Activated CD4-positive, alpha-beta T cell treated with anti-CD3 and anti-CD28 coated beads, Interleukin-2, amount 50 U/mL, for 24 hours (primary cell): Measurements from ENCODE around the gene SLC24A1.
"Not testable (repeated sequence)": the region's sequence is repeated elsewhere in the genome, so short reads cannot be mapped to it uniquely, and the experiment has no call there.

Experiments
- DNase-seq, 2 donors: peaks; one replicate each; pipeline ENCODE4 v3.0.0-alpha.2; 2020; ENCODE audit warnings: low read depth in 1 of 2, low spot score in 1 of 2

The SLC24A1 gene

DNA sequence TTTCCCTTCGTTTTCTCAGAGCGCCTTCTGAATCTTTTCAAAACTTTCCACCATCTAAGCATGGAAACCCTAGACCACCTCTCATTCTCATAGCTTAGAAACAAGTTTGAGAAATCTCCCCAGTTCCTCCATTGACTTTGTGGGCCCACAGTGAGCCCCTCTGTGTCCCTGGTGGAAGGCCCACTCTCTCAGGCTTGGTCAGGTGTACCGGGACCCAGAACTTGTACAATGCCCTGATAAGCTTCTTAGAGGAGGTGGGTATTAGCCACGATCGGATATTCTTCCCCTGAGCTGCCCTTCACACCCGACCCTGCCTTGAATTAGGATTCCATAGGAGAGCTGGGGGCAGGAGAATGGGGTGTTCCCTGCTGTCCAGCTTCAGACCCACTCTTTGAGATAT, at the start of gene SLC24A1:
TSS of gene SLC24A1 (plus strand) at position 301 of the 400 bp plus-strand sequence. CDS start 2,143 bp downstream, outside the sequence.
- DNase-seq = no peak

DNA sequence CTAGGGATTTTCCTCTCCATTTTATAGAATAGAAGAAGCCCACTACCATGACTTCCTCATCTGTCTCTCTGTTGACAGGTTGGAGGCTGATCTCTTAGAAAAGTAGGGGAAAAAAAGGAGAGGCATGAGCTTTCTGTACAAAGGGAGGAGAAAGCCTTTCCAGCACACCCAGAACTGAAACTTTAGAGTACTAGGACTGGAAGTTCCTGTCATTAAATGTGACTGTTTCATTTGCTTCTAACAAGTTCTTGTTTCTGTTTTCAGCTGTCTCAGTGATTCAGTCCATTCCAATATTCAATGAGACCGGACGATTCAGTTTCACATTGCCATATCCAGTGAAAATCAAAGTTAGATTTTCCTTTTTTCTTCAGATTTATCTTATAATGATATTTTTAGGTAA, 49.8 kb upstream of the SLC24A1 start:
- no peak for DNase-seq

DNA sequence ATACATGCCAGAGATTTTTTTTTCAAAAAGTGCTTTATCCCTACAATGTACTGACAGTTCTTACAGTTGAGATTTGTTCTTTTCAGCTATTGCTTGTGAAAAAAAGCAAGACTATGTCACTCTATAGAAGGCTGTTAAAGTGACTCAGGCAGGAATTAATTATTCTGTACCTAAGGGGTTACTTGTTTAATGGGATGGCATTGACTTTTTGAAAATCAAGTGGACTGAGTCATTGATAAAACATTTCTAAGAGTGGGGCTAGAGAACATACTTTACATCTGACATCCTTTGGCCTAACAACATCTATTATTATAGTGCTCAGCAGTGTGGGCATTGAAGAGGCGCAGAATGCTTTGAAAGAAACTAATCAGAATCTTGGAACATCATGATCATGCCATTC, 45.1 kb upstream of the SLC24A1 start:
- no peak for DNase-seq

DNA sequence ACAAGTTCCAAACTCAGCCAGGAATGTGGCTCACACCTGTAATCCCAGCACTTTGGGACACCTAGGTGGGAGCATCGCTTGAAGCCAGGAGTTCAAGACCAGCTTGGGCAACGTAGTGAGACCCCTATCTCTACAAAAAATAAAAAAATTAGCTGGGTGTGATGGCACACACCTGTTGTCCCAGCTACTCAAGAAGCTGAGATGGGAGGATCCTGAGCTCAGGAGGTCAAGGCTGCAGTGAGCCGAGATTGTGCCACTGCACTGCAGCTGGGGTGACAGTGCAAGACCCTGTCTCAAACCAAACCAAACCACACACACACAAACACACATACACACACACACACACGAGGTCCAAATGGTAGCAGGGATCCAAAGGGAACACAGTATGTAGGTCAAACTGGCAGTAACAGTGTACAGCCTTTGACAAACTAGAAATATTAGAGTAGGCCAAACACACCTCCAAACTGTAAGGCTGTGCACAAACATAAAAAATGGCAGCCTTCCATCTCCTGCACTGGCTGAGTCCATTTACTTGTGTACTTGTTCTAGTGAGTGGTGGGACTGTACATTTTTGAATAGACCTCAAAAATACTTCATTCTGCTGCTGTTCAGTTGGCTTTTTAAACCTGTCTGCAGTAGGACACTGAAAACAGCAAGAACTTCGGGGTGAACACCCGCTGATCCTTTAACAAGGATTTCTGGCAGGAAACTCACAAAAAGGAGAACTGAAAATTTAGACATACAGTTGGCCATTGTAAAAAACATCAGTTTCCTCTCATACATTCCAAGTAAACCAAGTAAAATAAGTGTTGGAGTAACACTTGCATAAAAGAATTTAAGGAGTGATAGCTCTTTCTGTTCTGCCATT, 44.4 kb upstream of the SLC24A1 start:
- DNase-seq = no peak

DNA sequence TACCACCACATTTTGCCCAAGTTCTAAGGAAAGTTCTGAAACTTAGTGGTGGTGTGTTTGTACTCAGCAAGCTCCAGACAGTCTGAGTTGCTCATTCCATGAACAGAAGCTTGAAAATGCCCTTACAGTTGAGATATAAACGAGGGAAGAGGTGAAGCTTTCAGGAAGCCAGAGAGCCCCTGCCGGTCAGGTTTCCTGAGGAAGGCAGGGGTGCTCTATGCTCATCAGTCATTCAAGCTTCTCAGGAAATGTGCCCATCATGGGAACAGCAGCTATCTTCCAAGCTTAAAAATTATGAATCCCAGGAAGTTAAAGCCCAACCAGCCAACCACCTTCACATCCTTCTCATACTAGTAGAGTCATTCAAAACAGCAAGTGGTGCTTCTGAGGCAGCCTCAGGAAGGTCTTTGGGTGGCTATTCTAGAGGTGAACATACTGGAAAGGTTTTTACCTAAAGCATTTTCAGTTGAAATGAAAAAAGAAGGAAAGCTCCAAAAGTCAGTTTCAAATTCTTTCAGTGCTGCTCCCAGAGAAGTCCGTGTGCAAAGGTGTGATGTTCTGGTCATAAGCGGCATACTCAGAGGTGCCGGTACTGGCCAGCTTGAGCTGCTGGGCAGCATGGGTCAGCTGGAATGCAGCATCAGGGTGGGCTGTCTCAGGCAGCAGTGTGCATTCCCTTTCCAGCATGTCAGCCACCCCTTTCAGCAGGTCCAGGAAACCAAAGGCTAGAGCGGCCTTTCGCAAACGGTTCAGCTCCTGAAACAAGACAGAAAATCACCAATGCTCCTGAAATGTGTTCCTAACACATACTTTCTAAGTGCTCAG, 42.6 kb upstream of the SLC24A1 start:
- no peak for DNase-seq

DNA sequence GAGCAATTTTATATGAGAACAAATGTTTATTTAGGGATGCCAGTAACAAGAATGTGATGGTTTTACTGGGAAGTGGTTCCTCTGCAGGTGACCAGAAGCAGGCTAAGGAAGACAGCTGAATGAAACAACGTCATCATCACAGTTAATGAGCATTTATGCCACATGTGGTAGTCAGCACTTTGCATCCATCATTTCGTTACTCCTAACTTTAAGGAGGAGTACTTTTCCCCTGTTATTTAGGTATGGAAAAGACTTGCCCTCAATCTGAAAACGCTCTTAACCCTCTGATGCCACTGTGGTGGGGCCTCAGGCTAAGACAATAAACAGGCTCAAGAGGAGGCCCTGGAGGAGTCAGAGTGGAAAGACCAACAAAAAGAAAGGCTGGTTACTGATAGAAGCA, 42.0 kb upstream of the SLC24A1 start:
- DNase-seq = no peak

DNA sequence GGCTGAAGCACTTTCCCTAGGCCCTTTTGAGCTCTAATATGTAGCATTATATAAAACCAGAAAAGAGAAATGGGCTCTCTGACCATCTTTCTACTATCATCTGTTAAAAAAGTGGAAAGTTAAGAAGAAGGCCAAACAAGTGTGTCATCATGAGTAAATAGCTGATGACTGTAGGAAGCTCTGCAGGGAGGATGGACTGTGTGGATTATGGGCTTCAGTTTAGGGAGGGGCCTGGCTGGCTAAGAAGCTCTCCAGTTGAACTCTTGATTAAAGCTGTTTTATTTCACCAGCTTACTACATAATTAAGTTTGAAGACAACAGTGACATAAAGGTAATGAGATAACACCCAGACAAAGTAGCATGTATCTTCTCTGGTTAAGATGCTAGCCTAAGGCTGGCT, 41.5 kb upstream of the SLC24A1 start:
- DNase-seq = no peak

DNA sequence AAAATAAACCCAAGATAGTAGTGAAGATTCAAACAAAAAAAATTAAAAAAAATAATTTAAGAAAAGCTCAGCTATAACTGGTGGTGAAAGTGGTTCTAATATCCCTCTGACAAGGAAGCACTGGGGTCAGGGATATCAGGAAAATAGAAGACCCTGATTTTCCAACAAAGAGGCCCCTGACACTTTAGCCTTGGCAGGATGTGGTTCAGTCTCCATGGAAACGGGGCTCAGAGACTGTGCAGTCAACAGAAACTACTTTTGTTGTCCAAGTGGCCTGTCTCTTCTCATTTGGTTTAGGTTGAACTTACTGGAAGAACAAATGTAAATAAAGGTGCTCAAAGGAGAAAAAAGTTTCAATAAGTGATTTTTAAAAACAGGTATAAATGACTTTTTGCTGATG, 38.0 kb upstream of the SLC24A1 start:
- peak in 1 of 2 donors; percentile 22 for DNase-seq

DNA sequence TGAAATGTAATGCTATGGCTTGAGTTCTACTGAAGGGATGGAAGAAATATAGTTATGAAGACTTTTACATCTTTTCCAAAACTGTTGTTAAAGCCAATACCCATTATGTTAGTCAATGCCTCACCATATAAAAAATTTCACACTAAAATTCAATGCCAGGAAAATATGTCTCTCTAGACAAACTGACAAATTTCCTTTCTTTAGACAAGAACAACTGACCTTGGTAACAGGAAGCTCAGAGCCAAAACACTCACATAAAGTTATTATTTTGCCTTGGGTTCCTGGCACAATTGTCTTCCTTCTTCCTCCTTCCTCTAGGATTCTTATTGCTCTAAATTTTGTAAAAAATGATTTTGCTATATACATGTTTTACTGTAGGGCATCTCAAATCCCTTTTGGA, 37.5 kb upstream of the SLC24A1 start:
- no peak for DNase-seq

DNA sequence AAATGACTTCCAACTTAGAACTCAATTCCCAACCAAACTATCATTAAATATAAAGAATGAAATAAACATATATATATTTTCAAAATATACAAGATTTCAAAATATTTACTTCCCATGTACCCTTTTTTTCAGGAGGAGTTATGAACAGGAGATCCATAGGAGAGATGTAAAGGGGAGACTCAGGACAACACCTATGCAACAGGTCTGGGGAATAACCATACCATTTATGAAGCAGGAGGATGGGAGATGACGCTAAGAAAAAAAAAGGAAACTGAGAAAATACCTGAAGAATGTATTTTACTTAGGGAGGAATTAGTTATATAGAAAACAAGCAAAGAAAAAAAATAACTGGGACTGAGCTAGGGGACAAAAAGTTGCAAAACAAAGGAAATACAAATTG, 34.6 kb upstream of the SLC24A1 start:
- DNase-seq = no peak

DNA sequence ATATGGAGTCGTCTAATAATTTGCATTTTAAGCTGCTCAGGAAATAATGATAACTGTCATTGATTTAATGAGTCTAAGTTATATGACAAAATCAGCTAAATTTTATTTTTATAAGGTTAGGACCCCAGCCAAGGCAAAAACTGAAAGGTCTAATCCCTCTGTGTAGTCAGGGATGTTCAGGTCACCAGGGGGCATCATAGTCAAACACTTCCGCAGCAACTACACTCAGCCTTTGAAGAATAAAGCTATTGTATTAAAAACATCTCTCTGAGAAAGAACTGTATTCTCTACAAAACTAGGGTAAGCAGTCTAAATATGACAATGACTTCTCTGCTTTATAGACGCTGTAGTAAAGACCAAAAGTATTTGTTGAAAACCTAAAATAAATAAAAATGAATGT, 25.8 kb upstream of the SLC24A1 start:
- no peak for DNase-seq

DNA sequence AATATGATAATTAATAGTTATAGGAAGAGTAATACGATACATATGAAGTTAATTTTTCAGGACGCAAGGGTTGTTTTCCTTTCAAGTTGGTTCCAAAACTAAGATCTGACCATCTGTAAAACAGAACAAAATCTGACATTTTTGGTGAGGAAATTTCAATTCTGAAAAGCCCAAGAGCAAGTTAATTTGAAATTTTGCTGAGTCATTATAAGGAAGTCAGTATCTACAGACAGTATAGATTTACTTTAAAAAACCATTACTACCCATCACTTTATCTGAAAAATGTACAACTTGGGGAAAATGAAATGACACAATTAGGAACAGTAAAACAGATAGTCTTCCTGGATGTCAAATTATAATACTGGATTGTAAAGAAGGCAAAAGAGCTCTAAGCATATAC, 23.3 kb upstream of the SLC24A1 start:
- no peak for DNase-seq

DNA sequence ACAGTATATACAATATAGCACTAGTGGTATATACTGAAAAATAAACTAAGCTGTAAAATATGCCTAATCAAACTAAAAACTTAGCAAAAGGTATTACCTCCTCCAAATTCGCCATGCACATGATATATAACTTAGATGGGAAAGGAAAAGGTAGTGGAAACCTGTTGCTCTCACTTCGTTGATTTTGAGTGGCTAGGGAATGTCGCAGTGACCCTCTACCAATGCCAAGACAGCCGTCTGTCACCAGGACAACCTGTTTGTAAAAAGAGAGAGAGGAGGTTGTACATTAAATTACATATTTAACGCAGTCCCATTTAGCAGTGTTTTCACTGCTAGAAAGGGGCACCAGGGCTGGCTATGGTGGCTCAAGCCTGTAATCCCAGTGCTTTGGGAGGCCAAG, 22.1 kb upstream of the SLC24A1 start:
- no peak for DNase-seq

DNA sequence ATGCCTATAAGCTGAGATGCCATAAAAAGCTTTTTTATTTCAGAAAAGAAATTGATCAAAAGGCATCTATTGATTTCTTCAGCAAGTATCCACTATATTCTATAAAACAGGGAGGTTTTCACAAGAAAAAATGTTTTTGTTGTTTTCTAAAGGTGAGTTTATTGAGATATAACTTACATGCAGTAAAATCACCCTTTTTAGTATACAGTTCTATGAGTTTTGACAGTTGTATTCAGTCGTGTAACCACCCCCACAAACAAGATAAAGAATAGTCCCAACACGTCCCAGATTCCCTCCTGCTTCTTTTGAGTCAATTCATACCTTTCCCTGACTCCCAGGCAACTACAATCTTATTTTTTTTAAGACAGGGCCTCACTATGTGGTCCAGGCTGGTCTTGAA, 18.6 kb upstream of the SLC24A1 start:
- DNase-seq = no peak

DNA sequence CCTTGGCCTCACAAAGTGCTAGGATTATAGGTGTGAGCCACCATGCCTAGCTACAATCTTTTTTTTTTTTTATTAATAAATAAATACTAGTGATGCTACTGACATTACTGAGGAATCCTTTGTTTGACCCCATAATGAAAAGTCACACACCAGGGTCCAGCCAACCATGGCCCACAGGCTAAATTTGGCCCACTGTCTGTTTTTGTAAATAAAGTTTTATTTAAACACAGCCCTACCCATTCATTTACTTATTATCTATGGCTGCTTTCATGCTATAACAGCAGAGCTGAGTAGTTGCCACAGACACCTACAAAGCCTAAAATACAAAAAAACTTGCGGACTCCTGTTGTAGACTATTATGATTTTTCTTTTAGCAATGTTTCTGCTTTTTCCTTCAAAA, 18.2 kb upstream of the SLC24A1 start:
- no peak for DNase-seq

DNA sequence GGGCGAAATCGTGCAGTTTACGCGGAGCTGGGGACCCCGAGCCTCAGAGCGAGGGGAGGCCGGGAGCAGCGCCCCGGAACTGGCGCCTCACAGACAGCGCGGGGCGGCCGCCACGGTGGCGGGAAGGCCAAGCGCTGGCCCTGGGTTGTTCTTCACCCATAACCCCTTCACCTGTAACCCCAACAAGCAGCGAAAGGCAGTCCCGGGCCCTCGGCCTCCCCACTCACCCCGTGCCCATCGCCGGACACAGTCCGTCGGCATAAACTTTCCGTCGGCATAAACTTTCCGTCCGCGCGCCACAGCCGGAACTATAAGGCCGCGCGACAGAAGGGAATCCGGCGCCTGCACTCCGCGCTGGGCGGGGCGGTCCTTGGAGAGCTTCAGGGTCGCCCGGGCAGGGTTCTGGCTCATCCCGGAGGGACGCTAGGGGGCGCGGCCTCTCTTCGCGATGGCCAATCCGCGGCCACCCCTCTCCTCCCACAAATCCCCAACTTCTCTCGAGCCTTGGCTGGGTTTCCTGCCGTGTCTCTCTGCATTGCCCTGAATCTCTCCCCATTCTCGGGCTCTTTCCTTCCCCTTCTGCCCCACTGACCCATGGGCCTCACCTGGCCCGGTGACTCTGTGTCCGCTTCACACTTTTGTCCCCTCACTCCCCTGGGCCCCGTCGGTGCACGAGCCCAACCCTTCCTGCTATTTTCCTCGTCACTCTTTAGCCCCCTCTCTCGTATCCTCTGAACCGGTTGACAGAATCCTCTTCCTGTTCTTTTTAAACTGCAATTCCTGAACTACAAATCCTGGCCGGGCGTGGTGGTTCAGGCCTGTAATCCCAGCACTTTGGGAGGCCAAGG, 10.6 kb upstream of the SLC24A1 start, which contains the start of gene INTS14:
TSS of gene INTS14 (minus strand) at position 261 of the 848 bp plus-strand sequence. CDS start 3,751 bp downstream, outside the sequence.
- DNase-seq = peak; percentile 85 to 96

DNA sequence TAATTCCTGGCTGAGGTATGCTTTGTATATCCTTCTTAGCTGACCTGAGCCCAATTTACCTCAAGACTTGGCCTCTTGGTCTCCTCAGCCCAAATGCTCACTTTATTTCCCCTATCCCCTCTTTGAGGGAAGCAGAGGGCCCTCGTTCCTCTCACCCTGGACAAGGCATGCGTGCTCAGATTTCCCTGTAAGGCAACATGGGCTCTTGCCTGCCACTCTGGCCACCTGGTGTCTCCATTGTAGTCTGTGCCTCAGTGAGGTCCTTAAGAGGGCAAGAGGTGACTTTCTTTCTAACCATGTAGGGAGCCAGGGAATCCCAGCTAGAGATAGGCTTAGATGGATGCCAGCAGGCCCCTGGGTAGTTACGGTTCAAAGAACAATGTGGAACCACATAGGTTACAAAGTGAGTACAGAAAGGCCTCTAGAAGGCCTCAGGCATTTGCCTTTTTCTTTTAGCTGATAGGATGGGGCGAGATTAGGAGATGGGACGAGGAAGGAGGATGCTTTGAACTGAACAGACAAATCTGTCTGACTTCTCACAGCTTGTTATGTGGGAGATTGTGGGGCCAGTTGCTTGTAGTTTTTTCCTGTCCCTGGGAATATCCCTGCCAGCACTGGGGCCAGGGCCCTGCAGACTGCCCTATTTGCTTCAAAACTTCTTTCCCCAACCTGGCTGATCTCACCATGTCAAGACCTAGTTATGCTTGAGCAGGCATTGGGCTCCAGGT, 9.7 kb upstream of the SLC24A1 start:
- no peak for DNase-seq

DNA sequence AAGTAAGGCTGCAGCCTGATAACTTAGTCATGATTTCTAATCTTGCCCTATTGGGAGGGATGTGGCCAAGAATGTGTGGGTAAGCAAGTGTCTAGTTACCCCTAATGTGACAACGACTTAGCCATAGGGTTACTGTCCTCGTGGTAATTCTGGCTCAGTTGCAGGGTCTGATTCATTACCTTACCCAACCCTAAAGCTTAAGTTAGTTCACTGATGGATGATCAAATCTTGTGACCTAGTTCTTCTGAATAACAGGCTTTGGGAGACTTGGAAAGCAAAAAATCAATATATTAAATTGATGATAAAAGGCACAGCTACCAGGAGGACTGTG, 9.2 kb upstream of the SLC24A1 start:
- no peak for DNase-seq

DNA sequence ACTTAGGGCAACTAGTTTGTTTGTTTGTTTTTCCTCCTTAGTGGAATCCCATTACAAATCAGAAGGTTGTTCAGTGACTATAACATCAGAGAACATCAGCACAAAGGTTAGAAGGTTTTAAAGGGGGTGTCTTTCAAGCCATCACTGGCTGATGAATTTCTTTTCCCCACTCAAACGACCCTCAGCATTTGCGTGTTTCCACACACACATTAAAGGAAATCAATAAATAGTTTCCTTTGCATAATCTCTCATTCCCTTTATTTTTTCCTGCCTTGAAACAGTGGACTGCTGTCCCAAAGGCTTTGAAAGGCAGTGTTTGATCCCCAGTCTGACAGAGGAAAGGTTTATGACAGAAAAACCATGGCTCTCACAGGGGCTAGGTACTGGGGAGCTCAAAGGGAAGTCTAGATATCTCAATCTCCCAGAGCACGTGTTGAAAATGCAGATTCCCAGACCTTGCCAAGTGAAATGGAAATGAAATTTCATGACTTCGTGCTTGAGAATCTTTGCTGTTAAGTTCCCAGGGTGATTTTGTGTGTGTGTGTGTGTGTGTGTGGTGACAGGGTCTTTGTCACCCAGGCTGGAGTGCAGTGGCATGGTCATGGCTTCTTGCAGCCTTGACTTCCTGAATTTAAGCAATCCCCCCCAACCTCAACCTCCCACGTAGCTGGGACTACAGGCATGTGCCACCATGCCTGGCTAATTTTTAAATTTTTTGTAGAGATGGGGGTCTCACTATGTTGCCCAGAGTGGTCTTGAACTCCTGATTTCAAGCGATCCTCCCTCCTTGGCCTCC, 8.6 kb upstream of the SLC24A1 start:
- no peak for DNase-seq

DNA sequence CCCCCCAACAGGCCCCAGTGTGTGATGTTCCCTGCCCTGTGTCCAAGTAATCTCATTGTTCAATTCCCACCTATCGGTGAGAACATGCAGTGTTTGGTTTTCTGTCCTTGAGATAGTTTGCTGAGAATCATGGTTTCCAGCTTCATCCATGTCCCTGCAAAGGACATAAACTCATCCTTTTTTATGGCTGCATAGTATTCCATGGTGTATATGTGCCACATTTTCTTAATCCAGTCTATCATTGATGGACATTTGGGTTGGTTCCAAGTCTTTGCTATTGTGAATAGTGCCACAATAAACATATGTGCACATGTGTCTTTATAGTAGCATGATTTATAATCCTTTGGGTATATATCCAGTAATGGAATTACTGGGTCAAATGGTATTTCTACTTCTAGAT, 5.9 kb upstream of the SLC24A1 start:
- DNase-seq = not testable (repeated sequence)
